ENCODE measurements around the gene PARD3. TPM values are rescaled to one million over a fixed set of nuclear protein-coding genes. Genes with fewer than 3 reads are reported as not detected.

PARD3 gene
- total RNA-seq, 1 donor from 2014 or later, result 97.8 TPM

DNA sequence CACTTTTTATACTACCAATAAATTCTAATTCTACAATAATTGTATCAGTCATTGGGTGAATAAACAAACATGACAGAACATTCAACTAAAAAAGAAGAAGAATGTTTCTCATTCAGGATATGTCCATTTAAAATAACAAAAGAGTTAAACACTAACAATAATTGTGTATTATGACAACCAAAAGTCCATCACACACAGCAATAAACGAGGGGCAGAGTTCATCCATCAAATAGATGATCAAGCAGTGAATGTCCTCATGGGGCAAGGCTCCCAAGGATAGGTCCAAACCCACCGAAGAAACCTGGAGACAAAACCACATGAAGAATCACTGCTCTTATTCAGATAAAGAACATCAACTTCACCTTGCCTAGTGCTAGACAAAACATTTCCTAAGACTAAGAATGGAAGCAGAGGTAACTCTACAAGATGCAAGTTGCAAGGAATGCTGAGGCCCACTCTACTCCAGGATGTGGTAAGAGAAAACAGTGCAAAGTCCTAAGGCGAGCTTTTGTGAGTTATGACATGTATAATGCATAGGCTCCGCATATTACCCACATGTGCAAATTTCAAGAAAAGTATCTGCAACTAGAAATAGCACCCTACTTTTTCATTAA is 115.1 kb downstream of the PARD3 start:
- H3K4me3 ChIP-seq (ENCODE audit: low read depth, low read length), result no peak overlapping the region
- DNase-seq (ENCODE audit: low read depth), result no peak
- TF ChIP-seq CTCF (conservative IDR thresholded peaks at IDR 0.05; ENCODE audit: low read depth, low read length), result no peak

DNA sequence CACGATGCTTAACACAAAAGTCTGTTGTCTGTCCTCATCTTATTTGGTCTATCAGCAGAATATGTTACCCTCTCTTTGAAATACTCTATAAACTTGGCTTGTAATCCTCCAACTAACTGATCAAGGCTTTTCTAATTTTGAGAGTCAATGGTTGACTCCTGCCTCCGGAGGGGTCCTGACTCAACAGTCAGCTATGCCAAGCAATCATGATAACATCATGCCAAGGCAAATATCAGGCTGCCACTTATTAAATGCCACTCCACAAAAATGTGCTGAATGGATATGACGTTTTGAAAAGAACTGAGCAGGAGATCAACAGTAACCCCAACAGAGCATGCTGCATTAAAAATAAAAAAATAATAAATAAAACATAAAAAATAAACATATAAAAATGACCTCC is 116.1 kb downstream of the PARD3 start:
- TF ChIP-seq CTCF (conservative IDR thresholded peaks at IDR 0.05; ENCODE audit: low read depth, low read length), result no peak
- peak; percentile 79 for DNase-seq (ENCODE audit: low read depth)

DNA sequence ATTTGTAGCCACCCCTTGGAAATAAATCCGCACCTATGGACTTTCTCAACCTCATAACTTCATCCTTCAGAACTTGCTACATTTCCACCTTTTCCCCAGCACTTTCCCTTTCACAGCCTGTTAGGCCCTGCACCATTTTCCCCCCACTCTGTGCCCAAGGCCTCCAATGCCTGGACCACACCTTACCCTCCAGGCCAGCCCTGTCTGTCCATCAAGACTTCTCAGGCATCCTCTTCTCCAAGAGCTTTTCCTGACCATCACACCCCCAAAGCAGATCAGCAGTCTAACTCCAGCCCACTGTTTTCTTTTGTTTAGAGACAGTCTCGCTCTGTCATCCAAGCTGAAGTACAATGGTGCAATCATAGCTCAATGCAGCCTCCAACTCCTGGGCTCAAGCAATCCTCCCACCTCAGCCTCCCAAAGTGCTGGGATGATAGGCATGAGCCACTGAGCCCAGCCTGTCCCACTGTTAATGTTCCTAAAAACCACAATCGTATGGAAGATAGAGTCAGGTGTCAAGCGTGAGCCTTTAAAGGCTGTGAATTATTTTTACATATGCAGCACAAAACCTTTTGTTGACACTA is 116.8 kb downstream of the PARD3 start:
- no peak for TF ChIP-seq CTCF (conservative IDR thresholded peaks at IDR 0.05; ENCODE audit: low read depth, low read length)
- H3K4me3 ChIP-seq (ENCODE audit: low read depth, low read length), result peak overlapping the region; percentile 5
- no peak for DNase-seq (ENCODE audit: low read depth)

More for the DNA sequence above, 116.1 kb downstream of the PARD3 start:
- H3K4me3 ChIP-seq (ENCODE audit: low read depth, low read length), result peak overlapping the region; percentile 5

DNA sequence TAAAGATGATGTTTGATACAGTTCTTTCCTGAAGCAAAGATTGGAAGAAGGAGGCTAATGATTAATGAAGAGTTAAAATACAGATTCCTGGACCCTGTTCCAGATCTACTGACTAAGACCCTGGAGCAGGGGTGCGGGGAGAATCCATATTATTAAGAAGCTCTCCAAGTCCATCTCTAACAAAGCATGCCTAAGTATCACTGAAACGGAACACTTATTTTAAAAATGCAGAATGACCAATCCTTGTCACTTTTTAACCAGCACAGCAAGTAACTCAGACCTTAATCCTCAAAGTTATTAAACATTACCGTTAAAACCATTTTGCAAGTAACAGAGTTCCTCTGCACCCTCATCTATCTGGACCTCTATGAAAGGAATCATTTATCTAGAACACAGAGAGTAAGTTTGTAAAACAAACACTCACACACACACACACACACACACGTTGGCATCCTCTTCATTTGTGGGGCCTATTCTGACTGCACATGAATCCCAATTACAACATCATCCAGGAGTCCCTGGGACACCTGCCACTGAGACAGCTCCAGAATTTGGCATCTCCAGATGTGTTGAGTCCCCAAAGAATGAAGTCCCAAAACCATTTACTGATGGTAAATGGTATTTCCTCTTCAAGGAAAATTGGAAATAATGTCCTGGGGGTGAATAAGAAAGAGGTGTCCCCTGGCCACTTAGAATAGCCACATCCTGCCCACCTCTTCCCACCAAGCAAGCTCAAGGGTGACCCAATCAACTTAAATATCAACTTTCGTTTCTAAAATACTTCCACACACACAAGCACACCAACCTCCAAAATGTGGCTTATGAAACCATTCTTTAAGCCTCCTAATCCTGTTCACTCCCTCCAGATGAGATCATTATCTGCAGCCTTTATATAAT is 117.5 kb downstream of the PARD3 start:
- peak; percentile 98 for DNase-seq (ENCODE audit: low read depth)
- TF ChIP-seq CTCF (conservative IDR thresholded peaks at IDR 0.05; ENCODE audit: low read depth, low read length), result no peak
- peak overlapping the region; percentile 26 for H3K4me3 ChIP-seq (ENCODE audit: low read depth, low read length)

- no peak for DNase-seq (ENCODE audit: low read depth)
- no peak for TF ChIP-seq CTCF (conservative IDR thresholded peaks at IDR 0.05; ENCODE audit: low read depth, low read length)
- peak overlapping the region; percentile 27 for H3K4me3 ChIP-seq (ENCODE audit: low read depth, low read length)
Observed at GRCh38 chr10:34696423-34696822, 118.7 kb downstream of the PARD3 start.

DNA sequence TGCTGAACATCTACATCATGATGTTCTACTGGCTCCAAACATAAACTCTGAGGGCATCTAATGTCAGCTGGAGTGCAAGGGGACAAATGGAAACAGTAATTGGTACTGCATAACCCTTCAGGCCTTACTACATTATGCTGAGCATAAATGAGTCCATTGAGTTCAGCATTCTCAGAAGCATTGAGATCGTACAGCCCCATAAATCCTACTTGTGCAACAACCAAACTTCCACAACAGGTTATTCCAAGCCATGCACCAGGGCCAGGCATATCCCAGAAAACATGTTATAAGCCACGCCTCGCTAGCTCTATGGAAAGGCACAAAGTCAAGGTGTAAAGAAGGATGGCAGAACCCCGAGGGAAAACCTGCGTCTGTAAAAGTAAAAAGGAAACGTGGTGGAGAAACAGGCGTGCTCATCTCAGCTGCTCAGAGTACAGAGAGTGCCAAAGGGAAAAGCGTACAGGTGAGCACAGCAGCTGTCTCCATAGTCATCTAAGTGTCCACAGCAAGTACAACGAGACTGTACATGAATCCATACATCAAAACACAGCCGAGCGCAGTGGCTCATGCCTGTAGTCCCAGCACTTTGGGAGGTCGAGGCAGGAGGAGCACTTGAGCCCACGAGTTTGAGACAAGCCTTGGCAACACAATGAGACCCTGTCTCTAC is 124.6 kb downstream of the PARD3 start:
- no peak for TF ChIP-seq CTCF (conservative IDR thresholded peaks at IDR 0.05; ENCODE audit: low read depth, low read length)
- no peak for DNase-seq (ENCODE audit: low read depth)
- H3K4me3 ChIP-seq (ENCODE audit: low read depth, low read length), result no peak overlapping the region
